ENCODE measurements around the gene EPB41L1. TPM values are rescaled to one million over a fixed set of nuclear protein-coding genes. Genes with fewer than 3 reads are reported as not detected.

Gene EPB41L1
- total and polyA plus RNA-seq, 10 donors, result 1.5 to 18.6 (median 12.0) TPM

GRCh38 chr20:36206641-36207040 is 52.1 kb downstream of the EPB41L1 start:
- no peak for DNase-seq
- 62 to 87% (median 86%) methylated on average over 6 to 9 of the region's 9 CpGs for WGBS, 5 donors
- Histone ChIP-seq H3K27me3 (replicated peaks in 1 of 7) (no peaks in the 10 kb centered on the region), H3K27ac (no peak overlapping the region), H3K4me3 (no peak overlapping the region), H3K4me1 (peaks cover 0 to 7% (median 6%) of the 10 kb centered on the region in 6 donors), H3K36me3 (peaks cover 0 to 12% (median 0%) of the 10 kb centered on the region in 6 donors), H3K9me3 (no peaks in the 10 kb centered on the region)
- intact Hi-C loops (cut with DNase I; ENCODE audit: low total_unique reads), result no loop called here
- TF ChIP-seq POLR2AphosphoS5 (IDR thresholded peaks at IDR 0.05) (no peak), POLR2A (IDR thresholded peaks at IDR 0.05) (no peak)
- TF ChIP-seq, protein P1, sequence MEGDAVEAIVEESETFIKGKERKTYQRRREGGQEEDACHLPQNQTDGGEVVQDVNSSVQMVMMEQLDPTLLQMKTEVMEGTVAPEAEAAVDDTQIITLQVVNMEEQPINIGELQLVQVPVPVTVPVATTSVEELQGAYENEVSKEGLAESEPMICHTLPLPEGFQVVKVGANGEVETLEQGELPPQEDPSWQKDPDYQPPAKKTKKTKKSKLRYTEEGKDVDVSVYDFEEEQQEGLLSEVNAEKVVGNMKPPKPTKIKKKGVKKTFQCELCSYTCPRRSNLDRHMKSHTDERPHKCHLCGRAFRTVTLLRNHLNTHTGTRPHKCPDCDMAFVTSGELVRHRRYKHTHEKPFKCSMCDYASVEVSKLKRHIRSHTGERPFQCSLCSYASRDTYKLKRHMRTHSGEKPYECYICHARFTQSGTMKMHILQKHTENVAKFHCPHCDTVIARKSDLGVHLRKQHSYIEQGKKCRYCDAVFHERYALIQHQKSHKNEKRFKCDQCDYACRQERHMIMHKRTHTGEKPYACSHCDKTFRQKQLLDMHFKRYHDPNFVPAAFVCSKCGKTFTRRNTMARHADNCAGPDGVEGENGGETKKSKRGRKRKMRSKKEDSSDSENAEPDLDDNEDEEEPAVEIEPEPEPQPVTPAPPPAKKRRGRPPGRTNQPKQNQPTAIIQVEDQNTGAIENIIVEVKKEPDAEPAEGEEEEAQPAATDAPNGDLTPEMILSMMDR (IDR thresholded peaks at IDR 0.05 in 8 of 11, conservative IDR thresholded peaks at IDR 0.05 in 3 of 11), result no peak

DNA sequence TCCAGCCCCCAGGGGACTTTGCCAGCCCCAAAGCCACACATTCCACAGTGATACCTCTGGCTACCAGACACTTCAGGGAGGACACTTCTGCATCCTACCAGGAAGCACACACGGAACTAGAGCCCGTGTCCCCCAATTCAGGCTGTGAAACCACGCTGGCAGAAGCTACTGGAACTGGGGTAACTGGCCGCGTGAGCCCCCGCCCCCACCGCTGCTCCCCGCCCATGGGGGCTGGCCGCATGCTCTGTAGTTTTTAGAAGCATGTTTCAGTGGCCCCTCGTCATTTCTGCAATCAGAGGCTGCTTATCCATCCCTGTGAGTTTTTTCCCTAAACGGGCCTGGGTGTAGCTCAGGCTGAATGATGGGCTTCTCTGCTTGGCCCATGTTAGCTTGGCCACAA is 53.1 kb downstream of the EPB41L1 start:
- H3K4me1 ChIP-seq, result peaks cover 0 to 6% (median 5%) of the 10 kb centered on the region in 6 donors
- TF ChIP-seq POLR2A (IDR thresholded peaks at IDR 0.05), result no peak
- TF ChIP-seq, protein P1 (IDR thresholded peaks at IDR 0.05 in 8 of 11, conservative IDR thresholded peaks at IDR 0.05 in 3 of 11), result no peak
- H3K4me3 ChIP-seq, result no peak overlapping the region
- H3K36me3 ChIP-seq, result peaks cover 0 to 19% (median 0%) of the 10 kb centered on the region in 6 donors
- WGBS, 5 donors, result 85 to 91% (median 88%) methylated on average over 10 to 11 of the region's 11 CpGs
- no peaks in the 10 kb centered on the region for H3K9me3 ChIP-seq
- no peak overlapping the region for H3K27ac ChIP-seq
- no peak for DNase-seq
- intact Hi-C loops (cut with DNase I; ENCODE audit: low total_unique reads), result no loop called here
- no peaks in the 10 kb centered on the region for H3K27me3 ChIP-seq (replicated peaks in 1 of 7)

GRCh38 chr20:36208257-36208656 is 53.7 kb downstream of the EPB41L1 start:
- intact Hi-C loops (cut with DNase I; ENCODE audit: low total_unique reads), result no loop called here
- H3K36me3 ChIP-seq, result peaks cover 0 to 20% (median 0%) of the 10 kb centered on the region in 6 donors

GRCh38 chr20:36210436-36211021 is 56.0 kb downstream of the EPB41L1 start:
- intact Hi-C loops (cut with DNase I; ENCODE audit: low total_unique reads), result no loop called here
- DNase-seq, result no peak
- peaks cover 0 to 20% (median 0%) of the 10 kb centered on the region in 6 donors for H3K36me3 ChIP-seq

More at GRCh38 chr20:36208257-36208656, 53.7 kb downstream of the EPB41L1 start:
- H3K4me1 ChIP-seq, result peaks cover 0 to under 1% (median 0%) of the 10 kb centered on the region in 6 donors
- H3K27ac ChIP-seq, result no peak overlapping the region
- TF ChIP-seq POLR2A (IDR thresholded peaks at IDR 0.05) (no peak), POLR2AphosphoS5 (IDR thresholded peaks at IDR 0.05) (no peak)
- TF ChIP-seq, protein P1 (IDR thresholded peaks at IDR 0.05 in 8 of 11, conservative IDR thresholded peaks at IDR 0.05 in 3 of 11), result no peak
- H3K27me3 ChIP-seq (replicated peaks in 1 of 7), result no peaks in the 10 kb centered on the region
- no peak overlapping the region for H3K4me3 ChIP-seq
- H3K9me3 ChIP-seq, result no peaks in the 10 kb centered on the region
- DNase-seq, result no peak
- 86 to 92% (median 89%) methylated on average over 10 of the region's 10 CpGs for WGBS, 5 donors

More at GRCh38 chr20:36210436-36211021, 56.0 kb downstream of the EPB41L1 start:
- Histone ChIP-seq H3K4me1 (no peaks in the 10 kb centered on the region), H3K27me3 (replicated peaks in 1 of 7) (no peaks in the 10 kb centered on the region), H3K4me3 (no peak overlapping the region), H3K9me3 (no peaks in the 10 kb centered on the region), H3K27ac (no peak overlapping the region)
- no peak for TF ChIP-seq POLR2AphosphoS5 (IDR thresholded peaks at IDR 0.05)
- TF ChIP-seq, protein P1 (IDR thresholded peaks at IDR 0.05 in 8 of 11, conservative IDR thresholded peaks at IDR 0.05 in 3 of 11), result no peak
- TF ChIP-seq POLR2A (IDR thresholded peaks at IDR 0.05), result no peak
- WGBS, 5 donors, result 76 to 93% (median 83%) methylated on average over 5 of the region's 5 CpGs

All from spleen (tissue), 11 donors.